Natural killer cell (primary cell): ENCODE results near the gene SHMT2. TPM values are rescaled to one million over a fixed set of nuclear protein-coding genes. Genes with fewer than 3 reads are reported as not detected.

Experiments used
- ATAC-seq, 3 donors: fragments of 150-1000 bp in 2 of 3; fragments of 200-7000 bp in 1 of 3; cut with Tn5 transposase; 1 replicate in 1 of 3; 2 replicates in 2 of 3; pipeline ENCODE4 v1.10.0; 2021; ENCODE audit warnings: mild to moderate bottlenecking in 2 of 3, moderate library complexity in 2 of 3
- DNase-seq, 2 donors: peaks; one replicate each; pipeline versions ENCODE4 v3.0.0 to v3.0.0-alpha.2; 2013 to 2021; ENCODE audit warnings: mixed read lengths in 1 of 2
- H3K27ac ChIP-seq: one replicate; pipeline ENCODE4 v1.5.1; 2013; ENCODE audit warnings: mild to moderate bottlenecking, low read length
- H3K27me3 ChIP-seq: one replicate; pipeline ENCODE4 v1.6.1; 2013; ENCODE audit warnings: low read length; ENCODE audit not compliant: control insufficient read depth, insufficient read depth
- H3K36me3 ChIP-seq: one replicate; pipeline ENCODE4 v1.6.1; 2013; ENCODE audit warnings: low read length; ENCODE audit not compliant: control insufficient read depth, insufficient read depth
- H3K4me1 ChIP-seq: one replicate; pipeline ENCODE4 v1.6.1; 2013; ENCODE audit warnings: low read length; ENCODE audit not compliant: control insufficient read depth, insufficient read depth
- H3K4me3 ChIP-seq: one replicate; pipeline ENCODE4 v1.5.1; 2013; ENCODE audit warnings: low read length
- H3K9me3 ChIP-seq: one replicate; pipeline ENCODE4 v1.6.1; 2013; ENCODE audit warnings: low read length; ENCODE audit not compliant: control insufficient read depth, insufficient read depth
- H3K27ac Mint-ChIP-seq, 2 donors: one replicate each; pipeline ENCODE4 v1.8.0; 2022; ENCODE audit warnings: mild to moderate bottlenecking in 2 of 2, mixed read lengths in 2 of 2, moderate library complexity in 1 of 2
- H3K27me3 Mint-ChIP-seq, 2 donors: one replicate each; pipeline ENCODE4 v1.8.0; 2022; ENCODE audit warnings: low read depth in 2 of 2, mixed read lengths in 2 of 2
- H3K36me3 Mint-ChIP-seq: one replicate; pipeline ENCODE4 v1.8.0; 2022; ENCODE audit warnings: mixed read lengths
- H3K4me1 Mint-ChIP-seq, 2 donors: one replicate each; pipeline ENCODE4 v1.8.0; 2022; ENCODE audit warnings: mixed read lengths in 2 of 2
- H3K4me3 Mint-ChIP-seq: one replicate; pipeline ENCODE4 v1.8.0; 2022; ENCODE audit warnings: mild to moderate bottlenecking, moderate library complexity, mixed read lengths
- H3K9me3 Mint-ChIP-seq, 2 donors: one replicate each; pipeline ENCODE4 v1.8.0; 2022; ENCODE audit warnings: mixed read lengths in 2 of 2
- CTCF ChIP-seq: fragments of 200-600 bp; IDR thresholded peaks from one replicate; pipeline ENCODE4 v1.8.0; 2022; ENCODE audit warnings: antibody characterized with exemption
- WGBS: methylation state at CpG from one replicate; pipeline ENCODE4 v1.1.7; 2013; ENCODE audit warnings: missing lambda C conversion rate; ENCODE audit not compliant: insufficient coverage; 5-methylcytosine and 5-hydroxymethylcytosine counted together
- intact Hi-C: fragments of 100-400 bp; cut with micrococcal nuclease; formaldehyde crosslinking; loops from one replicate; pipeline ENCODE4 v1.14.2; 2022
- total RNA-seq, 4 donors: library from RNA; stranded (reverse); fragments of 120-200 nt in 1 of 4; gene quantifications; one replicate each; pipeline versions ENCODE4 v1.2.3 to v1.2.4, GENCODE V29; 2013 to 2022

The SHMT2 gene
- total RNA-seq, 3 donors from 2014 or later (not counting 1 experiment from before 2014, with no cell fraction given): 28.6 to 39.3 (median 34.9) TPM

GRCh38 chr12:57214398-57214781, 15.1 kb upstream of the SHMT2 start:
- no peaks in the 10 kb centered on the region for H3K36me3 Mint-ChIP-seq
- H3K27me3 ChIP-seq: peaks cover 55% of the 10 kb centered on the region
- H3K4me1 ChIP-seq: peaks cover 47% of the 10 kb centered on the region
- no peak overlapping the region for H3K4me3 ChIP-seq
- 2% methylated on average over 14 of the region's 14 CpGs for WGBS
- H3K4me1 Mint-ChIP-seq: peaks cover 38 to 53% of the 10 kb centered on the region in 2 donors
- intact Hi-C loops: loop anchor here (1.0 kb wide), 1 partner anchor 25 kb away; no protein-coding TSS in a partner anchor
- TF ChIP-seq CTCF: peak; percentile 60
- DNase-seq: peak; percentile 55 to 86
- no peak overlapping the region for H3K27ac ChIP-seq
- ATAC-seq: peak in 2 of 3 donors; percentile 39 to 46
- no peaks in the 10 kb centered on the region for H3K9me3 ChIP-seq
- no peaks in the 10 kb centered on the region for H3K9me3 Mint-ChIP-seq
- no peaks in the 10 kb centered on the region for H3K36me3 ChIP-seq
- H3K27me3 Mint-ChIP-seq: peaks cover 45 to 54% of the 10 kb centered on the region in 2 donors
- no peak overlapping the region for H3K27ac Mint-ChIP-seq
- peak overlapping the region; percentile 63 for H3K4me3 Mint-ChIP-seq

GRCh38 chr12:57215065-57215464, 14.4 kb upstream of the SHMT2 start:
- Histone ChIP-seq H3K27me3 (peaks cover 61% of the 10 kb centered on the region), H3K4me1 (peaks cover 47% of the 10 kb centered on the region), H3K4me3 (no peak overlapping the region), H3K27ac (no peak overlapping the region), H3K9me3 (no peaks in the 10 kb centered on the region), H3K36me3 (no peaks in the 10 kb centered on the region)
- Mint-ChIP-seq H3K27ac (peak overlapping the region; percentile 41 to 87), H3K4me1 (peaks cover 38 to 59% of the 10 kb centered on the region in 2 donors), H3K4me3 (no peak overlapping the region), H3K36me3 (no peaks in the 10 kb centered on the region), H3K27me3 (peaks cover 52 to 60% of the 10 kb centered on the region in 2 donors), H3K9me3 (no peaks in the 10 kb centered on the region)
- ATAC-seq (no peak), DNase-seq (peak in 1 of 2 donors; percentile 31)
- intact Hi-C loops: no loop called here
- 32% methylated on average over 11 of the region's 11 CpGs for WGBS
- no peak for TF ChIP-seq CTCF

- Mint-ChIP-seq H3K9me3 (no peaks in the 10 kb centered on the region), H3K4me1 (peaks cover 38 to 62% of the 10 kb centered on the region in 2 donors), H3K36me3 (no peaks in the 10 kb centered on the region), H3K4me3 (peak overlapping the region; percentile 59), H3K27ac (peak overlapping the region; percentile 41 to 87), H3K27me3 (peaks cover 55 to 63% of the 10 kb centered on the region in 2 donors)
- H3K9me3 ChIP-seq: no peaks in the 10 kb centered on the region
- no peak for TF ChIP-seq CTCF
- peak in 1 of 2 donors; percentile 66 for DNase-seq
- H3K27me3 ChIP-seq: peaks cover 62% of the 10 kb centered on the region
- ATAC-seq: peak; percentile 38 to 42 (median 39)
- no peaks in the 10 kb centered on the region for H3K36me3 ChIP-seq
- H3K4me1 ChIP-seq: peaks cover 51% of the 10 kb centered on the region
- WGBS: 12% methylated on average over 7 of the region's 7 CpGs
- H3K27ac ChIP-seq: no peak overlapping the region
- H3K4me3 ChIP-seq: peak overlapping the region; percentile 19
- intact Hi-C loops: loop anchor here (1.0 kb wide), 1 partner anchor 10 kb away; no protein-coding TSS in a partner anchor
Observed at GRCh38 chr12:57215668-57216013, 13.9 kb upstream of the SHMT2 start.
